DMS79 treated with DMSO at 0.1 percent for 48 hours (cell line): ENCODE measurements around the gene CERK.

Experiments
- DNase-seq: peaks from one replicate; lab custom pipeline; 2025; lab: John Stamatoyannopoulos, UW

The CERK gene

DNA sequence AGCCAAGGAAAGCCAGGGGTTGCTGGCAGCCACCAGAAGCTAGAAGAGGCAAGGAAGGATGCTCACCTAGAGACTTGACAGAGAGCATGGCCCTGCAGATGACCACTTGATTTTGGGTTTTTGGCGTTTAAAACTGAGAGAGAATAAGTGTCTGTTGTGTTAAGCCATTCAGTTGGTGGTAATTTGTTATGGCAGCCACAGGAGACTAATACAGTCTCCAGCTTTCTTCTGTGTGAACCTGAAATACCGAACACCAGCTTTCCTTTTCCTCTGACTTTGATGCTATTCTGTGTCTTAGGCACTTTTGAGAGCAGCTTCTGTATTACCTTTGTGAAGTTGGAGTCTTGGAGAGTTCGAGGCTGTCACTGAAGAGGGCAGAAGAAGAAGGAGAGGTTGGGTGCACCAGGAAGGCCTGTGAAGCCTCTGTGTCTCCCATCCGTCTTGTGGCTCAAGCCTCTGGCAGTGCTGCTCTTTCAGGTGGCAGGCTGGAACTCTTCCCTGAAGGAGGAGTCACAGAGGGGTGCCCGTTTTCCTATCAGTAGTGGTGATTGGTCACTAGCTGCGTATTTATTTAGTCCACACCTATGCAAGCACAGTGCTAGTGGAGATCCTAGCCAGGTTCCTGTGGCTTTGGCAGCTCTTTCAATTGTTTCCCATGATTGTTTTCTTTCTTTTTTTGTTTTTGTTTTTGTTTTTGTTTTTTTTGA is 26.9 kb upstream of the CERK start:
- DNase-seq: no peak

DNA sequence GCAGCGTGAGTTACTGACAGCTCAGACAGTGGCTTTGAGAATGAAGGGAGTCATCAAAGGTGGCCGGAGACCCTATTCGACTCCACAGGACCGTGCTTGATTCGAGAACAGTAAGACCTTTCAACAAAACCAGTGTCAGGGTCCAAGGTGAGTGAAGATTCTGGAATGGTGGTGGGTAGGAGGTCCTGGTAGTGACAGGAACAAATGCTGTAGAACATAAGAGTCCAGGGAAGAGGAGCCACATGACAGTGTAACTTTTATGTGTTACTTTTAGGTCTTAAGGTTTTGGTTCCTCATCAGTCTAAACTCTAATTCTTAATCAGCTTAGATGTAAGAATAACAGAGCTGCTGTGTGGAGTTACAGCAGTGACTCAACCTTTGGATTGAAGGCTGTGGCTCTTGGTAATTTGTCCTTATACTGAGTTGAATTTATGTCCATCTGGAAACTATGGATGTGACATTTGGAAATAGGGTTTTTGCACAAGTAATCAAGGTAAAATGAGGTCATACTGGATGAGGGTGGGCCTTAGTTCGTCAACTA is 26.2 kb upstream of the CERK start:
- no peak for DNase-seq

DNA sequence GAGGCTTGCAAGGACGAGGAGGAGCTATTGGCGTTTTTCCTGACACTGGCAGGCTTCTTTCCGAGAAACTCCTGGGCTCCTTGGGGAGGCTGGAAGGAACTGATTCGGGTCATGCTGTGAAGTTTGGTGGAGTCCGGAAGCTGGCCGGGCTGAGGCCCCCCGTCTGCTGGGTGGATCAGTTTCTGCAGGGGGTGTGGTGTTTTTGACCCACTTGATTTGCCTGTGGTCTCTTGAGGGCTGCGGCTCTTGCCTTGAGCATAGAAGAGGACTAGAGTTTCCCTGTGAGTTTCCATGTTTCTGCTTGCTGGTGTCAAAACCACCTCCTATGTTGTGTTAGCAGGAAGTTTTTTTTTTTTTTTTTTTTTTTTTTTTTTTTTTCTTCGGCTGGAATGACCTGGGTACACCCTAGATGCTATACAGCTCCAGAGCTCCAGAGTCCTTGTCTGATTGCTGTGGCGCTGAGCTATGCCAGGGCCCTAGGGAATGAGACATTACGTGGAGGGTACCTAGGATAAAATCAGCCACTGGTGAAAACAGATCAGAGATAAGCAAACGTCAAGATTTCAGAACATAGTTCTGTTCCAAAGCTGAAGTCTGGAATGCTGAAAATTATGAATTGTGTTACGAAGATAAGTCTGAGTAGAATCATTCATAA is 25.1 kb upstream of the CERK start:
- no peak for DNase-seq

DNA sequence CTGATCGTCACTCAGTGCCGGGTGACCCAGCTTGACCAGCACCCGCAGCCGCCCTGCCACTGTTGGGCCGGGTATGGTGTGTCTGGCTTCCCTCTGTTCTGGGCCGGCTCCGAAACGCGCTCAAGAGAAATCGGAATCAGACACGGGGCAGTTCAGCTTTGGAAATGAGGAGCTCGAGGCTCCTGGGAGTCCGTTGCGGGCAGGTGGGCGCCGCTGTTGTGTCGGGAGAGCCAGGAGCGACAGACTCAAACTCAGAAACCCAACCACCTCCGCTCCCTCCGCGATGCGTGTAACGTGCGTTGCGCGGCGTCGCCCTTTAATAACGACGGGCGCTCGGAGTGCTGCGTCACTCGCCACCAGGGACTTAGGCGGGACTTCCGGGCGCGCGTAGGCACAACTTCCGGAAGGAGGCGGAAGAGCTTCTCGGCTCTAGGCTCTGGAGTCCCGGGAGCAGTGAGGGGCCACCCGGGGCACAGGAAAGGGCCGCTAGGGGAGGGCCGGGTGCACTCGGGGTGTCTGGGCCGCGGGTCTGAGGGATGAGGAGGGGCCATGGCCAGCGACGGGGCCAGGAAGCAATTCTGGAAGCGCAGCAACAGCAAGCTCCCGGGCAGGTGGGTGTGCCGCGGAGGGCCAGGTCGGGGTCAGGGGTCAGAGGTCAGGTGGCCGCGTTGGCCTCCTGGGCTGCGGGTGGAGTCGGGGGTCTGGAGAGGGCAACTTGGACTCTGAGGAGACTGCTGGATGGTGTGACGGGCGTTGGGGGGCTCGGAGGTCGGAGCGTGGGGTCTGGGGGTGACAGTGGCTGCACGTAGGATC is 24.4 kb upstream of the CERK start, which contains the start of gene TBC1D22A:
Gene TBC1D22A, plus strand, starts transcription at position 413 of the 813 bp plus-strand sequence. Its CDS starts 137 bp downstream, at position 550.
- peak; percentile 75 for DNase-seq

DNA sequence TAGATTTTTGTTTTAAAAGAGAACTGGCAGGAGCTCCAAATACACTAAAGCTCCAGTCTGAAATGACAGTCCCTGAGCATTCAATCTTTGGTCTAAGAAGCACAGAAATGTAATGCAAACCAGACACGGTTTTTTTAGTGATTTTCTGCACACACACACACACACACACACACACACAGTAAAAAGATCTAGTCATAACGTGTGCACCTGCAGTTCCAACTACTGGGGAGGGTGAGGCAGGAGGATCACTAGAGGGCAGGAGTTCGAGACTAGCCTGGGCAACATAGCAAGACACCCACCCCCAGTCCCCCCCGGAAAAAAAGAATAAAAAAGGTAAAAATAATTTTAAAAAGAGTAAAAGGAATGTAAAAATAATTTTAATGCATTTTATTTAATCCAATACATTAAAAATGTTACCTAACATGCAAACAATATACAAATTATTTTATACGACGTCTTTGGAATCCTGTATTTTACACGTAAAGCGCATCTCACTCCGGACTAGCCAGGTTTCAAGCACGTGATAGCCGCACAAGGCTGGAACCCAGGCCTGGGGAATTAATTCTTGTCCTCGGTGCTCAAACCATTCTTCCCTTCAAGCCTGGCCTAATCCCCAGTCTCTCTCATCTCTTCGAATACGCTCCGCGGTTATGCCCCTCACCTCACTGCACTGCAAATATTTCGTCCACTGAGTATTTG is 23.6 kb upstream of the CERK start:
- DNase-seq: no peak

DNA sequence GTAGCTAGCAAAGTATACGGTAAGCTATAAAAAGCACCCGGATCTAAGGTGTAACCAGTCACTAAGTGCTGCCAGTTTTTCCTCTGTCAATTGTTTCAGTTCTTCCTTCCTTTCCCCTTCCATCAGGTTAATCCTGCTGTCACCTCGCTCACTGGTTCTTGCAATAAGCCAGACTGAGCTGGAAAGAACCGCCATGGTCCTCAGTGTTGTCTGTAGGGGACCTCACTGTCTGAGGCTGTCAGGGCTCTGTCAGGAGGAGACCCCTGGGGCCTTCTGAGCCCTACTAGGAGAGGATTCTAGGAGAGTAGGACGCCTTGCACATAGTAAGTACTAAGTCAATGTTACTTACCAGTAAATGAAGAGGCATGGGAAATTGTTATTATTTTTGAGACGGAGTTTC is 23.0 kb upstream of the CERK start:
- DNase-seq: no peak

DNA sequence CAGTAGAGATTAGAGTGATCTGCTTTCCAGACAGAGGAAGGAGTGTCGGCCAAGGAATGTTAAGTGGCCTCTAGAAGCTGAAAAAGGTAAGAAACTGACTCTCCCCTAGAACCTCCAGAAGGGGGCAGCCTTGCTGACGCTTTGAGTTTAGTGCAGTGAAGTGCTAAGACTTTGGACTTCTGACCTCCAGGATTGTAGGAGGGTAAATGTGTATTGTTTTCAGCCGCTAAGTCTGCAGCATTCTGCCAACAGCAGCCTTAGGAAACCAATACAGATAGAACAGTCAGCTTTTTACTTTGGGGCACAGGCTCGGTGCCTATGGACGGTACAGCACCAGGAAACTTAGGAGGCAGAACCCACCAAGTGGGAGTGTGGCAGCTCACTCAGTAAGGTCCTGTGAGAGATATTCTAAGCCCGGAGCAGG is 20.8 kb upstream of the CERK start:
- peak; percentile 25 for DNase-seq

DNA sequence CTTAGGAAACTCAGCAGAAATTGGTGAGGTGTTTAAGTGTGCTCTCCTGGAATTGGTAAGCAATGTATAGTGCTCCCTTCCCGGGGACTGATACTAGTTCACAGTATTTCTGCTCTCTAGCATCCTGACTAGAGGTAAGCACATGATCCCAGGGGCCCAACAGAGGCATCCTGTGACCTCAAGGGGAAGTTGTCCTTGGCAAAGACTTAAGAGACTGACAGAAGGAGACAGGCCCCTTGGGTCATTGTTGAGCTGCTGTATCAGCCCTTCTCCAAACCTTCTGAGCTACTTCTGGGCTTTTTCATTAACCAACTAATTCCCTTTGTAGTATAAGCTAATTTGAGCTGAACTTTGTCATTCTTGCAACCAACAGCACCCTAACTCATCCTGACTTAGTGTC is 20.1 kb upstream of the CERK start:
- no peak for DNase-seq

DNA sequence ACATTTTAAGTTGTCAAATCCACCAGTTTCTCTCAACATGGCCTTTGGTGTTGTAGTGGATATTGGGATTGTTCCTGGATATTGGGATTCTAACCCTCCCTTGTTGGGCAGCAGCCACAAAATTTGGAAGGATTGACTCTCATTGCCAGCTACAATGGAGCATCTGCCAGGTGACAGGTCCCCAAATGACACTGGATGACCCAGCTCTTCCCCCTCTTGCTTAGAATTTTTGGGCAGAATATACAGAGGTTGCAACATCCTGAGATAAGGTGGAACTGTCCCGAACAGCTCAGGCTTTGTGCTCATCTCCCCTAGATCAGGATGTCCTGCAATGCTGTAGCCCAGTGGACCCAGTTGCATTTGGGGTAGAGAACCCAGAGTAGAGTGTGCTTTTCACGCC is 19.1 kb upstream of the CERK start:
- DNase-seq: no peak

DNA sequence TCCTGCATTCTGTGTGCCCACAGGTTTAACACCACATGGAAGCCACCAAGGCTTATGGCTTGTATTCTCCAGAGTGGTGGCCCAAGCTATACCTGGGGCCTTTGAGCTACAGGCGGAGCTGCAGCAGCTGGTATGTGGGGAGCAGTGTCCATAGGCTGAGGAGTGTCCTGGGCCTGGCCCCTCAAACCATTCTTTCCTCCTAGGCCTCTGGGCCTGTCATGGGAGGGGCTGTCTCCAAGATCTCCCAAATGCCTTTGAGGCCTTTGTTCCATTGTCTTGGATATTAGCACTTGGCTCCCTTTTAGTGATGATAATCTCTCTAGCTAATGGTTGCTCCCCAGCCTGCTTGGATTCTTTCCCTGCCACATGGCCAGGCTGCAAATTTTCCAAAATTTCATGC is 18.0 kb upstream of the CERK start:
- DNase-seq: no peak

DNA sequence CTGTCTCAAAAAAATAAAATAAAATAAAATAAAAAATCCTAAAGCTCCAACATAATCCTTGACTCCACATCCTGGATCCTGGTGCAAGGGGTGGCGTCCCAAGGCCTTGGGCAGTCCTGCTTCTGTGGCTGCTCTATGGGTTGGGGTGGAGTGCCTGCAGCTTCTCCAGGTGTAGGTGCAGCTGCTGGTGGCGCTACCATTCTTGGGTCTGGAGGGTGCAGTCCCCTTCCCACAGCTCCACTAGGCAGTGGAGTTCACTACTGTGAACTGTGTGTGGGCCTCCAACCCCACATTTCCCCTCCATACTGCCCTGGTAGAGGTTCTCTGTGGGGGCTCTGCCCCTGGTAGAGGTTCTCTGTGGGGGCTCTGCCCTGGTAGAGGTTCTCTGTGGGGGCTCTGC is 17.5 kb upstream of the CERK start:
- DNase-seq: no peak

DNA sequence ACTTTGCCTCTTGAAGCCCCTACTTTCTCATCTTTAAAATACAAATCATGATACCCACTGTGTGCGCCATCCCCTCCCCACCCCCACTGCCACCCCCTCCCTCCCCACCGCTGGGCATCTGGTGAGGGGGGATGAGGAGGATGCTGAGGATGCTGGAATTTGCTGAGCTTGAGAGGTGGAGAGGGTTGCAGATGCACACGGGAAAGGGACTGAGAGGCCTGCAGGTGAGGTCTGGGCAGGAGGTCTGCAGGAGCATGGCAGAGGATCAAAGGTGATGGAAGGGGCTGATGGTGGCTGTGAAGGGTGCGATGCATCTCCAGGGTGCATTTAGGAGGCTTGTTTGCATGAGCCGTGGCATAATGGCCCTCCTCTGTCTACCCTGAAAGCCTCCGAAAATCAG is 16.8 kb upstream of the CERK start:
- no peak for DNase-seq

DNA sequence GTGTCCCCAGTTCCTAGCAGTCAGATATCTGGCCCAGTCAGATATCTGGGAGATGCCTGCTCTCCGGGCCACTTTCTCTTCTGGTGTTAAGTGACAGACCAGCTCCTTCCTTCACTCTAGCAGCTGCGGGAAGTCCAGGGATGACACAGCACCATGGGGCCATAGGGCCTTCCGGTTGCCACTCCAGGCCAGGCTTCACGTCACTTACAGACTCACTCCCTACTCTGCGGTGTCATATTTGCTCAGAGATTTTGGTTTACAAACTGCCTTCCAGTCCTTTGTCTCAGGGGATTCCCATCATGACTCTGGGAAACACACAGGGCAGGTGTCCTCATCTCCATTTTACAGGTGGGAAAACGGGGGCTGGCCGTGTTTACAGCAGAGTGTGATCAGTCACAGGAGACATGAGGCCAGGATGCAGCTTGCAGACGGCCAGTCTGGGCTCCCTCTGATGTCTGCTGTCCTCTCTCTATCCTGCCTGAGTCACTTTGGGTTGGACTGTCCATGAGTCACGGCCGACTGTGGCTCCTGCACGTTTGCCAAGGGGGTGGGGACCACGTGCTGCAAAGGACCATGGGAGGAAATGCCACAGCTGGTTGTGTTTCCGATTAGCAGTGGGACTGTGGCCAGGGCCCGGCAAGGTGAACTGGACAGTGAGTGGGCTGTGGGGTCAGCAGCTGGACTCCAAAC is 16.2 kb upstream of the CERK start:
- DNase-seq: no peak

DNA sequence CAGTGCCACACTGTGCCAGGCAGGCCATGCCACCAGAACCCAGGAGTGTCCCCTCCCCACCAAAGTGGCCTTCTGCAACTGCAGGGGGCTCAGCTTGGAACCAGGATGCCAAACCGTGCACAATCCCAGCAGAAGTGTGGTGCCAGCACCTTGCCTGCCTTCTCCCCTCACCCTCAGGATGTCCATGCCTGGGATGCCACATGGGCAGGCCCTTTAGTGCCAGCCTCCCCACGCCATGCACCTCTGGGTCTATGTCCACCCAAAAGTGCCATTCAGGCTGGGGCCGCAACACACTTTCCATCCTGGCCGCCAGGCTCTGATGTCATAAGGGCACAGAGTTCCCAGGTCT is 15.7 kb upstream of the CERK start:
- DNase-seq: no peak

DNA sequence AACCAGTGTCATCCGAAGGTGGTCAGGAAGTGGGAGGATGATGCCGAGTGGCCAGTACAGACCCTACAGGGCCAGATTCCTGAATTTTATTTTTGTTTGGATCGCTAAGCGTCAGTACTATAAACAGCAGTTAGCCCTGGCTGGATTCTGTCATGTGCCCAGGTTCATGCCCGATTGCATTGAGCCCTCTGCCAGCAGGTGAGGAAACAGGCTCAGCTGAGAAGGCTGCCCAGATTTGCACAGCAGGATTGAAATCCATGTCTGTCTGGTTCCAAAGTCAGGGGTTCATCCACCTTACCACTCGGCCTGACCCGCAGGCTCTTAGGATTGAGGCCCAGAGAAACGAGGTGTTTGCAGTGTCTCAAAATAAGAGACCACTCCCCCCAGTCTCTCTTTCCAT is 15.3 kb upstream of the CERK start:
- DNase-seq: no peak

DNA sequence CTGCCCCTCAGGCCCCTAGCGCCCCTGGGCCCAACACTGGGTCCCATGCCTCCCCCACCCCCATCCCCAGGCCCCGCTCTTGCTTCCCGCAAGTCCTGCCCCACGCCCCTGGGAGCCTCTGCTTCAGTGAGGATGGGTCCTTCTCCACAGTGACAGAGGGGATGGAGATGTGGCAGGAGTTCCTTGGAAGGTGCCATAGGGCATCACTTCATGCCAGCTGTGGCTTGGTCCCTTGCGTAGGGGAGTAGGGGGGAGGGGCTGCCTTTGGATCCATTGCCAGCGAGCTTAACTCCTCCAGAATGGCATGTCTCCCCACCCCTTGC is 14.9 kb upstream of the CERK start:
- DNase-seq: no peak

DNA sequence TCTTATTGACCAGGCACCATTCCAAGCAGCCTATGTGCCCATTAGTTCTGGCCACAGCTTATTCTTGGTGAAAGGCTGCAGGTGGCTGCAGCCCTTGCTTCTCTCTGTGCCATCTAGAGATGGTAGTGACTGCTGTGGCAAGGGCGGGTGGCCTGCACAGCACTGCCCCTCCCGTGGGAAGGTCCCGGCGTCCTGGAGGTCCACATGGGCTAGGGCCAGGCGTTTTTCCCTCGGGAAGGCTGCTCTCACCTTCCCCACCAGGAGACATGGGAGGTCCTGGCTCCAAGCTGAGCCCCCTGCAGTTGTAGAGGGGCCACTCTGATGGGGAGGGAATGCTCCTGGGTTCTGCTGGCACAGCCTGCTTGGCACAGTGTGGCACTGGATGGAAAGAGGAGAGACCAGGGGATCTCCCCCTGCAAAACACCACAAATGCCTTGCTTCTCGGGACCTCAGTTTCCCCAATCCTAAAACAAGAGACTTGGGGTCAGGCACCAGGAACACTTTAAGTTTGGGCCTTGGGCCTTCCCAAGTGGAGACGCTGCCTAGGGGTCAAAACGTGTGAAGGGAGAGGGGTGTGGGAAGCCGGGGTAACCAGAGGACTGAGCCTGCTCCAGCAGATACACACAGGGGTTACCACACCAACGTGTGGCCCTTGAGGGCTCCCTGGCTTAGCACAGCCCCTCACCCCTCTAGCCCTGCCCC is 14.4 kb upstream of the CERK start:
- no peak for DNase-seq

DNA sequence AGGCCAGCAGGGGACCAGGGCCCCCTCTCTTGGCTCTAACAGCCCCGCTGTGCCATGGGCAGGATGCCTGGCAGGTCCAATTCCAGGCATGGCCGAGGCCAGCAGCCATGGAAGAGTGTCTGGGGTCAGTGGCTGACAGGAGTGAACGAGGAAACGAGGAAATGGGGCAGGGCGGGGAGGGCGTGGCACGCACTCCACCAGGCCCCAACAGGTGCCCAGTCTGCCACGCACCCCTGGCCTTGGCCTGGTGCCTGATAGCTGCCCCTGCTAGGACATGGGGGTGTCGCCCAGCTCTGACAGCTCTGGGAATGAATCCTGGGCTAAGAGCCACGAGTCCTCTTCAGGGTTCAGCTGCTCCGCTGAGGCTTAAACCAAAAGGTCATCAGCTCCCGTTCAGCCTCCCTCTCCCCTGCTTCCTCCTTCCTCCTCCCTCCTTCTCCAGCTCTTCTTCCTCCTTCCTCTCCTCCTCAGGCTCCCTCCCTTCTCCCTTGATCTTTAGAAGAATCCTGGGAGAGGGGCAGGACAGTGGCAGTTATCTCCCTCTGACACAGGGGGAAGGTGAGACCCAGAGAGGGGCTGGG is 12.9 kb upstream of the CERK start:
- DNase-seq: peak; percentile 19

DNA sequence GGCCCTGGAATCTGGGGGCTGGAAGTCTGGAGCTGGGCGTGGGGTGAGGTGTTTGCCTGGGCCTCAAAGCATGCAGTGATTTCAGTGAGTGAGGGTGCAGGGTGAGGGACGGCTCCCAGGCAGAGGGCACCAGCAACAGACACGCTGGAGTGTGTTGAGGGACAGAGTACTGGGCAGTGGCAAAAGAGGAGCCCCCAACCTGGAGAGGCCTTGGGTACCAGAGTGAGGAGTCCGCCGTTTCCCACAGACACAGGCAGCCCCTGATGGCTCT is 12.4 kb upstream of the CERK start:
- DNase-seq: no peak

DNA sequence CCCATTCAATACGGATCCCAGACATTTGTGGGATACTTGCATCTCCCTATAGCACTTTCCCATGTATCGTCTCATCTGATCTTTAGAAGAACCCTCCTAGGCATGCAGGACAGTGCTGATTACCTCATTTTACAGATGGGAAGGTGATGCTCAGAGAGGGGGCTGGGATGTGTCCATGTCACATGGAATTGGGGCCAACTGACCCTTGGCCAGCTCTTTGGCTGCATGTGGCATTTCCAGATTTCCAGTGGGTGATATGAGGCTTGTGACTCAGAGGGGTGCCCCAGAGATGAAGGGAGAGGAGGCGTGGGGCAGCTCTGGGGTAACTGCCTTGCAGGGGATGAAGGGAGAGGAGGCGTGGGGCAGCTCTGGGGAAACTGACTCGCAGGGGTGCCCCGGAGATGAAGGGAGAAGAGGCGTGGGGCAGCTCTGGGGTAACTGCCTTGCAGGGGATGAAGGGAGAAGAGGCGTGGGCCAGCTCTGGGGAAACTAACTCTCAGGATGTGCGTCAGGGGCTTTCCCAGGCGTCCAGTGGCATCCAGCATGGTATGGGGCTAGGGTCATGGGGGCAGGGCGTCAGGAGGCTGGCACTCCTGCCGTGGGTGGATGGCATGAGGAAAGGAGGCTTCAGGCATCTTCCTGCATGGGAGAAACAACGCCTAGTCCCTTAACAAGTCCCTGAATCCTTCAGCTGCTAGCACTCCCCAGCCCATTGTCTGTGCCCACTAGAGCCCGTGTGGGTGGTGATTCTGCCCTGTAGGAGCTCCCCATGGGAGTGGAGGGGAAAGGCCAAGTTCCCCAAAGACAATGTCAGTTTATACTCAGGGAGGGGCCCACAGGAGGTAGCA is 11.9 kb upstream of the CERK start:
- no peak for DNase-seq
